ENCODE results near the gene ZBTB18.

ZBTB18 gene

DNA sequence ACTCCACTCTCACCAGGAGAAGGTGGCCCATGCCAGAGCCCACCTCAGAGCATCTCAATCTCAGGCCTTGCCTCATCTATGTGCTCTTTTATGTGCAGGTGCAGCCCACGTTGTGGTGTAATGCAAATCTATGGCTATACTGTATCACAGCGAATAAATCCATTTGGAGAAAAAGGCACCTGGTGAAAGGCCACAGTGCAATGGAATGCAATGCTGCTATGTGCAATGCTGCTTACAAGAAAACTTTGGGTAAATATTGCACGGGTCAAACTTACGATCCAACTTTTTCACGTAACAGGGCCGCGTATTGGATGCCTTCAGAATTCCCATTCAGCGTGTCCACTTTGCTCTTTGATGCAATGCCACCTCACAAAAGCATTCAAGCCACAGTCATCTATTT lies 13.5 kb downstream of the ZBTB18 start:
- no peak for DNase-seq

DNA sequence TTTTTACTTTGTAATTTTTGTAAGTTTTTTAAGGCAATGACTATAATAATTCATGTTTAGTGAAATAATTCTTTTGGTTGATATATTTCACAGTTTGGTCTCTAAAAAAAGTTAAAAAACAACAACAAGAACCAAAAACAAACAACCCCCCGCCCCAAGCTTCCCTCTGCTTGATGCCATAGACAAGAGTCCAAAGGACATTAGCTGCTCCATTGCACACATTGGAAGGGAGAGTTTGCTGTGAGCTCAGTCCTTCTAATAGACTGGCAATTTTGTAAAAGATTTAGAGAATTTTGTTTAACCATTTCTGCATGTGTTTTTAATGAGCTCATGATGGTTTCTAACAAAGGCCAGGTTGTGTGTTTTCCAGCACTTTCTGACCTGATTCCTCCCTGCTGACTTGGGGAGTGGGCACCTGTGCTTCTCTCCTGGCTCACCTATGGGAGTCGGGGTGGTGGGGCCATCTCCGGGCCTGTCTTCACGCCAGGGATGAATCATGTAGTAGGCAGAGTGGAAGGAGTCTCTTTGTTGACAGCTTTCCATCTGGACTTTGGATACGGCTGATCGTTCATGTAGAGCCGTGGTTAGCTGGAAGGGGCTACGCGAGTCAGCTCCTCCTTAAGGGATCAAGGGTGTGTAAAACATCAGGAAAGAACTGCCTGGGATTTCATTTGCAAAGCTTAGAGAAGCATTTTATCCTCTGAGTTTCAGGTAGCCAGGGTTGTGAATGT lies 14.1 kb downstream of the ZBTB18 start:
- no peak for DNase-seq

DNA sequence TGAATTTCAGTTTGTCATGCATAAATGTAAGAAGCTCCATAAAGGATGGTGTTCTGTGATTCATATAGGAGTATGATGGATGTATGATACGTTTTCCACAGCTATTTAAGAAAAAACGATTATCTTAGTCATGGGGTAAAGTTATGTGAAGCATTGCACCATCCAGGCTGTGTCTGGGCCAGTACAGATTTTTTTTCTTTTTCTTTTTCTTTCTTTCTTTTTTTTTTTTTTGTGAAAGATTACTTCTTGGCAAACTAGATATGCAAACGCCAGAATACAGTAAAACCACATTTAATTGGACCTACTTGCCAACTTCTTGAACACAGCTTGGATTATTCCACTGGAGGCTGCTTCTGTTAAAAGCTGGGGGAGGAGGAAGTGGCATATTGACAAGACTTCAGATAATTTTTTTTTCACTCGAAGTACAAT lies 14.9 kb downstream of the ZBTB18 start:
- DNase-seq: no peak

DNA sequence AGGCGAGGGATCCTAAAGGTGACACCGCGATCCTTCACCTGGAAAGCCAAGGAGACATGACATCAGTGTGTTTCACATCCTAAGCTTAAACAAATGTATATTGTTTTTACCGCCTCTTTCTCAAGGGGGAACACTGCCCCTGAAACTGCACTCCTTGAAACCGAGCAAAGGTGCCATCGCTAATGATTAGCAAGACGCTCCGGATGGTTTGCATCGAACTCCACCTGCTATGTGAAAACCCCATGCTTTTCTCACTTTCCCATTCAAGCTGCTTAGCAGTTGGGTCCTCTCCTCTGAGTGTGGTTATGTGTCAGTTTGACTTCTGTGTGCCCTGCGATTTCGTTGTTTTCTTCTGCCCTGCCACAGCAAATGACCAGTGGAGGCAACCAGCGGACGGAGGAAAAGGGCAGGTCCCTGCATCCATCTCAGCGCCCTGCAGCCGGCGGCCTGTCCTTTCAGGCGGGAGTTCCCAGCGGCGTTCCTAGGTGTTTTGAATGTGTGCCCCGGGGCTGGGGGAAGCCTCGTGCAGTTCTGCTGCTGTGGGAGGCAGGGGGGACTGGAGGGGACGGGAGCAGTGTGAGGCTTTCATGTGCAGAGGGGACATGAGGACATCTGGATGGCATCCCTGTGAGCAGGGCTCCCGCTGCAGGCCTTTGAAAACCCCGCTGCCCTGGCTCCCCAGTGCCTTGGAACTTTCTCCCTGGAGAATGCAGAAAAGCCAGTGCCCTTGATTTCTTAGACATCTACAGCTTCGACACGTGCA lies 16.1 kb downstream of the ZBTB18 start:
- DNase-seq: no peak

DNA sequence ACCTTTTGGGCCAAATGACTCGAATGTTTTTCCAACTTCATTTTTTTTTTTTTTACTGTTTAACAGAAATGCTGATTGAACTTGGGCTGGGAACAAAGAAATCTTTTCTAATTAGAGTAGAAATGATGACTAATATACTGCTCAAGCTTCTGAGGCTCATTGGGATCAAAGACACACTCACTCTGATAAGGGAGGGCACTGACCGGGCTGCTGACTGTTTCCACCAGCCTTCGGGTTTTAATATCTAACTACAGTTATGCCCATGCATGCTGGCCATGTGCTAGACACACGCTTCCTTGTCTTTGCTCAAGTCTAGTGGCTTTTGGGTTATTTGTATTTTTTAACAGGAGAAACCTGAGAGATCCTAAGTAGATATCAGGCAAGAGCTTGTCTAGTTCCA lies 16.8 kb downstream of the ZBTB18 start:
- no peak for DNase-seq

DNA sequence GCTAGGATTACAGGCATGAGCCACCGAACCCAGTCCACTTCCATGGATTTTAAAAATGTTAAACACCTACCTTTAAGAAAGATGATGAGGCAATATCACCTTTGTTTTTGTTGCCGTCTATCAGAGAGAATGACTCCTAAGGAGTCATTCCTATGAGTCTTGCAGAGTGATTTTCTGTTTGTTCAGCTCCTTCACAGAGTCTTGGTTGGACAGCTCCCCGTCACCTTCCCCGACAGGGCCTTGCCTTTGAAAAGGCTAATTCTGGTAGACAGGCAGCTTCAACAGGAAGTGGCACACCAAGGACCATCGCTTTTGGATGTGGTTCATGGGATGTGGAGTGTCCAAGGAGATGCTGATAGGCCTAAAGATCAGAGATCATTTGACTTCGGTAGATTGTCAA lies 17.5 kb downstream of the ZBTB18 start:
- no peak for DNase-seq

DNA sequence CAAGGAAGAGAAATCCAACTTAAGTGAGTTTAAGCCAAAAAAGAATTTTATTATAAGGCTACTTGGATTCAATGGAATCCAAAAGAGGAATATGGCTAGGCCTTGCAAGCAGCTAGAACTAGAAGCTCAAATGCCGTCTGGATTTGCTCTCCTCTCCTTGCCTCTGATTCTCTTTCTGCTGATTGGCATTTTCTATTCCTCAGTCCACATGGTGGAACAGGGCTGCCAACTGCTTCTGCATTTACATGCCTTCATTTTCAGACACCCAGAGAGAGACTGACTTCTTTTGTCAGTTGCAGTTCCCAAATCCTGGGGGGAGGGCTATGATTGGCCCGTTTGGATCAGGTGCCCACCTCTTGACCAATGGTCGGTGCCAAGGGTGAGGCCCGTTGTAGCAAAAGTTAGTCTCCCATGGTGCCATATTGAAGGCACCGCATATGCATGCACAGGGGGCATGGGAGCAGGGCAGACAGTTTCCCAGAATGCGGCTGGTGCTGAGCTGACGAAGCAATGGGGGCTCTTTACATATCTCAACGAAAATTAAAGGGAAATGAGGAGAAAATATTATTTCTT lies 18.3 kb downstream of the ZBTB18 start:
- no peak for DNase-seq

DNA sequence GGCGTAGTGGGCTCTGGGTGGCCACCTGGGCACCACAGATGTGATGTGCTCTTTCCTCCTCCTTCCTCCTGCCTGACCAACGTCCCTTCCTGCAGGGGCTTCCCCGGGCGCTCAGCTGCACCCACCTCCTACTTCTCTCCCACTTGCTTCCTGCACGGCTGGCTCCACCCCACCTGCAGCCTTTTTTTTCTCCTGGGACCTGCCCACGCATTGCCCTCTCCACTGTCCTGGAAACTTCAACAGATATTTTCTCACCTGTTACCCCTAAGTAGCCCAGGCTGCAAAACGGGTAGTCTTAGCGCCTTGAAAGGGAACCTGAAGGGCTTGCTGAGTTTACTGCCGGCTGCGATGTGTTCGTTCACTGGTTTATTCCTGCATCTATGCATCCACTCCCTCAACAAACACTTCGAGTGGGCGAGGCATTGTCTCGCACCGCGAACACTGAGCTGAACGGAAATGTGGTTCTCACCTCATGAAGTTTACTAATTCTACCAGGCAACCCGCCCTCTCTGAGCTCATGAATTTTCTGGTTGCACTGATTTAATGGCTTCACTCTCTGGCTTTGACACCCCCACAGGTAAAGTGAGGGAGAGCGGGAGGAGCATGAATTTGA lies 23.6 kb downstream of the ZBTB18 start:
- DNase-seq: peak; percentile 69 to 74

DNA sequence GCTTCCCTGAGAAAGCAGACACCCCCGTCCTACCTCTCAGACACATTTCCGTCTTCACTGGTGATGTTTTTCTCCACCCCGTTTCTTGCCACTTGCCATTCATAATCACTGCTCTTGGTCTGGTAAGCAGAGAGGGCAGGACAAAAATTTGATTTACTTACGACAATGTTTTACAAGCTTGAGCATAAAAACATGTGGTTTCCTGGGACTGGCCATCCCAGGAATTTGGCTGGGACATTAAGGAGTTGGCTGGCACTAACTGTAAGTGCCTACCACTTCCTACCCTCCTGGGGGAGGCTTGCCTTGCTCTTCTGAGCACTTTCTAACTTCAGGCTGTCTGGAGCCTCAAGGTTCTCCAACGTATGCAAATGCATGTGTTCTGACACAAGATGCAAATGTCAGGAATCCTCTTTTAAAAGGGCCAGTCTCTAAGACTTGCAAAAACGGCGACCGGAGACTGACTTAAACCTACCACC lies 24.2 kb downstream of the ZBTB18 start:
- DNase-seq: no peak

DNA sequence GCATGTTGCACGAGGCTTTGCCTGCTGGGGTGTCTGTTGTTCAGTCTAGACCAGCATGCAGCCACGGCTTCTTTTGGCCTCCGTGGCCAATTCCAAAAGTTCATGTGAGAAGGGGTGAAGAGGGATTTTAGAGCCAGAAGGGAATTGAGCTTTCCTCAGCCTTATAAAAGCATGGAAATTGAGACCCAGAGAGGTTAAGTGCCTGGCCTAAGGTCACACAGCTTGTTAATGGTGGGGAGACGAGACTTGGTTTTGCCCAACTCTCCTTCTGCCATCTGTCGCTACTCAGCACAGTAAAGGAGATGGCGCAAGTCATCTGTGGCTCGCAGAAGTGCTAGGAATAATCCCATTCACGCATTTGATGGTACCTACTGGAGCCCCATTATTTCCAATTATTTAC lies 25.7 kb downstream of the ZBTB18 start:
- DNase-seq: no peak

DNA sequence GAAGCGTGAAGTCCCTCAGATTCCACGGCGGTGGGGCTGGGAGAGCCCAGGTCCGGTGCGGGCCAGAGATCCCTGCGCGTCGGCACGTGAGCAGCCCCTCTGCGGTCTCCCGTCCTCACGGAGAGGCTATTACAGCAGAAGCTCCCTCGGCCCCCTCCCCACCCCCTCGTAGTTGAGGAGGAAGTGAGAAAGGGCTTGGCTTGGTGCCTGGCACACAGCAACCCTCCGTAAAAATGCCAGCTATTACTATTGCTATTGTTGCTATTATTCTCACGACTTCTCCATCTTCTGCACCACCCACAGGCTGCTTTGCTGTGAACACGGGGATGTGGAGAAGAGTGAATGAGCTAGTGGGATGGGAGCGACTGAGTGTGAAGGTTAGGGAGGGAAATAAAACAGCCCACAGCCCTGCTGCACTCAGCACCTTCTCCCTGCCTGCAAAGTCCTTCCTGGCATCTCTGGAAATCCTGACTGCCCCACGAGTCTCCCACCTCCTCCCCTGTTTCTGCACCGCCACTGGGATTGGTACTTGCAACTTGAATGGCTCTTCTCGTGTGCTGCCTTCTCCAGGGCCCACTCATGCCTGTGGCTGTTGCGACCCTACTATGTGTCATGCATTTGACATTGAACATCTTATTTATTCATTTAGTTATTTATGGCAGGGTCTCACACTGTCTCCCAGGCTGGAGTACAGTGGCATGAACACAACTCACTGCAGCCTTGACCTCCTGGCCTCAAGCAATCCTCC lies 26.6 kb downstream of the ZBTB18 start:
- DNase-seq: peak in 1 of 2 donors; percentile 15

DNA sequence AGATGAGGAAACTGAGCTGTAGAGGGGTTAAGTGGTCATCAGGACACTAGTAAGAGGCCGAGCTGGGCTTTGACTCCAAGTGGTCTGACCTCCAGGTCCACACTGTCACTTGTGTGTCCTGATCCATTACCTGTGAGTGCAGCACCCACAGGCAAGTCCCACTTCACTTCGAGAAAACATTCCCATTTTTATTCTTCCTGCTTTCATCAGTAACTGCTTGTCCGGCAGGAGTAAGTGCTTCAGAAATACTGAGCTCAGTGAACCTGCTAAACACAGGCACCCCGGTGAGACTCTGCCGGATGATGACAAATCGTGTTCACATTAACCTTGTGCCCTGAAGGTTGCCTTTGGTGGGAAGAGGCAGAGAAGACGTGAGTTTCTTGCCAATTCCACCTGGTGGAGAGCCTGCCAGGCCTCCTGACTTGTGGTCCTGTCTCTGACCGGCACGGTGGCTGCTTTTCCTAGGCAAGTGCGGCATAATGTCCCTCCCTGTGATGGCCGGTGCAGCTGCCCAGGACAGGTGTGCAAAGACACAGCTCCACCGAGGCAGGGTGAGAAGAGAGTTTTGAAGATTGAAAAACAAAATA lies 29.4 kb downstream of the ZBTB18 start:
- DNase-seq: no peak

DNA sequence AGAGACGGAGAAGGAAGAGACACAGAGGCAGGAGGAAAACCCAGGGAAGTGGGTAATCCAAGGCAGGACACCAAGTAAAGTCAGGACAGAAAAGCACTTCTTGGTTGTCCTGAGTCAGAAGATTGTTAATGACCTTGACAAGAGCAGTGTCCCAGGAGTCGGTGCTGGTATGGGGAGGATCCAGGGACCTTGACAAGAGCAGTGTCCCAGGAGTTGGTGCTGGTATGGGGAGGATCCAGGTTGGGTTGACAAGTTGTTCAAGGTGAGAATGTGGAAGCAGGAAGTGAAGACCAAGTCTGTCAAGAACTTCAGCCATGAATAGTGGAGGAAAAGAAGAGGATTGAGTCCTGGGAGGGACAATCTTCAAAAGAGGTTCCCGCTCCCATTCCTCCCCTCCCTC lies 31.9 kb downstream of the ZBTB18 start:
- DNase-seq: no peak

DNA sequence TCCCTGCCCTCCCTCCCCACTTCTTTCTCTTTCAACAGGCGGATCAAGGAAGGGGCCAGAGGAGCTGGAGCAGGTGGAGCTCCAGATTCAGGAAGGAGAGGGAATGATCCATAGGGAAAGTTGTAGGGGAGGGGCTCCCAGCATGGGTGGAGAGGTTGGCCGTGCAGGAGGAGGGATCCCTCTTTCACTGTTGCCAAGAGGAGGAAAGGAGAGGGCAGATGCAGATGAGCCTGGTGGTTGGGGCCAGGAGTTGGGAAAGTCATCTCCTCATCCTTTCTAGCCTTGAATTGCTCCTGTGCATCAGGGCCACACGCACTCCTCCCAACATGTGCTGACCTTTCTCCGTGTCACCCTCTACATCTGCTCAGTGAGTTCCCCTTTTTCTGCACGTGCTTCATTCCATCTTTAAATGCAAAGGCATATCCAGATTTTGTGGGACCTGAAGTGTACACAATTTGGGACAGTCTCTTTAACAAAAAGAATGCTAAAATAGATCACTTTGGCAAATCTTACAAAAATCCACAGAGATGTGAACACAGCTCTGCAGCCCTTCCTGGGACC lies 32.4 kb downstream of the ZBTB18 start:
- no peak for DNase-seq

DNA sequence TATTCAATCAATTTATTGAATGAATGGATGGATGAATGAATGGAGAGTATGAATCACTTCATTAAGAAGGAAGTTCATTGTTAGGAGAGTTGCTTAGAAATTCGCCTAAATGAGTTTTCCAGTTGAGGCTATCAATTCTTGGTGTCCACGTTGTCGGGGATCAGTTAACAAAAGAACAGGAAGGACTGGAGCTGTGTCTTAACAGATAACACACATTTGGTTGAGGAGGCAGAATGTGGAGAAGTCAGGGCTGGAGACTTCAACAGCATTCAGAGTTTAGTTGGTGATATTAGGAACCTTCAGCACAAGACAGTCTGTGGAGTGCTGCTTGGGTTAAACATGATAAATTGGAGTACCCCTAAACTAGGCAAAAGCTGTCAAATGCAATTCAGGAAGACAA lies 33.7 kb downstream of the ZBTB18 start:
- no peak for DNase-seq

DNA sequence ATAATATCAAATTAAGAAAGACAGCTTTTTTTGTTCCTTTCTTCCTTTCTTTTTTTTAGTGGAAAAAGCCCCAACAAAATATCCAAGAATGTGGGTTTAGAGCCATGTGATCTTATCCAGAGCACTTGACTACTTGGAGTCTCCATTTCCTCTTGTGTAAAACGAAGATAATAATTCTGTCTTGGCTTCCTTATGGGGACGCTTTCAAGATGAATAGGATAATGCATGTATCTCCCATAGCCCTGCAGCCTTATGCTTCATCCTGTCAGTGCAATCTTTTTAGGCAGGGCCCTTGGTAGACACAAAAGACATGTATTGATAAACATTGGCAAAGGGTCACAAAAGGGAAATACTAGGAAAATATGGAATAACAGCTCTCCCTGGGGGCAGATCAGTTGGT lies 34.8 kb downstream of the ZBTB18 start:
- no peak for DNase-seq

DNA sequence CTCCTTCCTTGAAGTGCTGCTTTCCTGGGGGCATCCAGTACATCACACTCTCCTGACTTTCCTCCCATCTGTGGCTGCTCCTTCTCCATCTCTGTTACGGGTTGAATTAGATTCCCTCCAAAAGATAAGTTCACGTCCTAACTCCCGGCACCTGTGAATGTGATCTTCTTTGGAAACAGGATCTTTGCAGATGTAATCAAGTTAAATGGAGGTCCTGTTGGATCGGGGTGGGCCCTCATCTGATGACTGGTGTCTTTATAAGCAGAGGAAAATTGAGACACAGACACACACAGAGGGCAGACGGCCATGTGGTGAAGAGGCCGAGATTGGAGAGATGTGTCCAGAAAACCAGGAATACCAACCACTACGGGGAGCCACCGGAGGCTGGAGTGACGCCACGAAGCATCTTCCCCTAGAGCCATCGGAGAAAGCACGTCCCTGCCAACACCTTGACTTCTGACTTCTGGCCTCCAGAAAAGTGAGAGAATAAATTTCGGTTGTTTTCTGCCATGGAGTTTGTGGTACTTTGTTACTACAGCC lies 36.0 kb downstream of the ZBTB18 start:
- DNase-seq: no peak

DNA sequence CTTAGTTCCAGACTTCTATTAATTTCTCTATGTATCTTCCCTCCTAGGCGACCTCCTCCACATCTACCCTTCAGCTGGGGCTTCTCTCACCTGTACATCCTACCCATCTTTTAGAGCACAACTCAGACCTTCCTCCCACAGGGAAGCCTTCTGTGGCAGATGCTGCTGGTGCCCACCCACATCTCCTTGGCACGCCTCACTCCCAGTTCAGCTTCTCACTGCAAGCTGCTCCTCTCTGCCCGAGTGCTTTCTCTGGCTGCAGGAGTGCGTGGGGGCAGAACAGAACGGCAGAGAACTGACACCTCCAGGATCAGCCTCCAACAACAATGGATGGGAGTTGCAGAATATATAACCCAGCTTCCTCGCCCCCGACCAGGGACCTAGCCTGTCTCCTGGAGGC lies 36.5 kb downstream of the ZBTB18 start:
- DNase-seq: no peak

DNA sequence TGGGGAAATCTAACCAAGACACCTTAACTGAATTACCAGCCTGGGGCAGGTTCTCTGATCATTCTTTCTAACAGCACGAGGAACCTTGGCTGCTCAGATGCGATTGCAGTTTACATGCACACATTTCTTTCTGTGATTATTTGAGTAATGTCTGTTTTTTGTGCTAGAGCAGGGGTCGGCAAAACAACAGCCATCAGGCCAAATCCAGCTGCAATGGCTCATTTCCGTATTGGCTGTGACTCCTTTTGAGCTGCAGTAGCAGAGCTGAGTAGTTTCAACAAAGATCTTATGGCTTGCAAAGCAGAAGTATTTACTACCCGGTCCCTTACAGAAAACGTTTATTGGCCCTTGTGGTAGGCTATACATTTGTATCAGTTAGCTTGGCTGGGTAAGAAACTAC lies 37.1 kb downstream of the ZBTB18 start:
- no peak for DNase-seq

DNA sequence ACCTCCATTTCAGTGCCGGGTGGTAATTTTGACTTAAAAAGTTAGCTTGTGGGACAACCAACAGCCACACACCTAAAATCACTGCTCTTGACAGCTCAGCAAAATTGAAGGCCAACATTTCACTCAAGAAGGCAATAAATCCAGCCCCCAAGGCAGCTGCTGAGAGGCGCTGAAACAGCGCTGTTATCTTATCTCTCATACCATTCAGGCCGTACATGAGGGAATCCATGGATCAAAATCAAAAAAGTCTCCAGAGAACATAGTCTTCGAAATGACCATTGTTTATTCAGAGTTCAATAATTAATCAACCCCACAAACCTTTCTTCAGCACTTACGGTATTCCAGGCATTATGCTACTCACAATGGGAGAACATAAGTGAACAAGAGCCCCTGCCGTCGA lies 38.5 kb downstream of the ZBTB18 start:
- no peak for DNase-seq

DNA sequence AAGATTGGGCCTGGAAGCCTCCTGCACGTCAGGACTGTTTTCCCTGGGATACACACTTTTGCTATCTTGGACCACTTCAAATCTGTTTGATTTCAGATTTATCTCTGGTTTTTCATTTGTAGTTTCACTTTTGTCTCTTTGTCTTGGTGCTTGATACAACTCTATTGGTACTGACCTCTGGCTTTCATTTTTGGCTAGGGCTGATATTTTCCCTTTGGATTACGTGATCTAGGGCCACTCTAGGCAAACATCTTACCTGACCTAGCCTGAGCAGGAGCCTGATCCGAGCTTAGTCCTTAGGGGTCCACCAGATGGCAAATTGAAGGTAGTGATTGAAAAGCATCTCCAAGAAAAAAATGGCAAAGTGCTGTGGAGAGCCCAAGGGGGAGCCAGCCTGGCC lies 39.6 kb downstream of the ZBTB18 start:
- no peak for DNase-seq
